GM21723 (cell line): ENCODE data around the gene BMP7.
"Not testable (repeated sequence)": the region's sequence is repeated elsewhere in the genome, so short reads cannot be mapped to it uniquely, and the experiment has no call there.

Source experiments
- ATAC-seq: cut with Tn5 transposase; IDR thresholded peaks from one replicate; pipeline ENCODE4 v1.9.1; 2021; ENCODE audit warnings: mild to moderate bottlenecking, moderate library complexity; ENCODE audit not compliant: unreplicated experiment

The BMP7 gene

GRCh38 chr20:57267158-57267821 is 849 bp upstream of the BMP7 start:
- no peak for ATAC-seq

GRCh38 chr20:57265997-57266290 is 497 bp downstream of the BMP7 start:
- ATAC-seq = no peak

- ATAC-seq = no peak
These were observed 975 bp downstream of the BMP7 start for GRCh38 chr20:57265336-57265996.

- ATAC-seq = not testable (repeated sequence)
These were observed 1.5 kb downstream of the BMP7 start for GRCh38 chr20:57264908-57265335.

GRCh38 chr20:57263801-57264792 is 2.3 kb downstream of the BMP7 start:
- ATAC-seq = no peak

GRCh38 chr20:57262784-57263609 is 3.4 kb downstream of the BMP7 start:
- ATAC-seq = no peak

- no peak for ATAC-seq
These were observed 4.1 kb downstream of the BMP7 start for GRCh38 chr20:57262301-57262700.

GRCh38 chr20:57261457-57262251 is 4.8 kb downstream of the BMP7 start:
- ATAC-seq = no peak

GRCh38 chr20:57260934-57261333 is 5.5 kb downstream of the BMP7 start:
- no peak for ATAC-seq

- no peak for ATAC-seq
These were observed 6.2 kb downstream of the BMP7 start for GRCh38 chr20:57259938-57260921.

GRCh38 chr20:57259121-57259937 is 7.1 kb downstream of the BMP7 start:
- ATAC-seq = no peak

- no peak for ATAC-seq
These were observed 8.6 kb downstream of the BMP7 start for GRCh38 chr20:57257701-57258453.

GRCh38 chr20:57256908-57257307 is 9.5 kb downstream of the BMP7 start:
- ATAC-seq = no peak

GRCh38 chr20:57256205-57256604 is 10.2 kb downstream of the BMP7 start:
- ATAC-seq = no peak

GRCh38 chr20:57255183-57255582 is 11.3 kb downstream of the BMP7 start:
- ATAC-seq = no peak

GRCh38 chr20:57252559-57253162 is 13.8 kb downstream of the BMP7 start:
- no peak for ATAC-seq

- ATAC-seq = no peak
These were observed 14.5 kb downstream of the BMP7 start for GRCh38 chr20:57251949-57252348.
